NCI-H526 (cell line): Measurements from ENCODE around the gene NUDCD3.

ENCODE experiments used
- DNase-seq, 2 experiments: peaks; one replicate each; lab custom pipeline; 2025; lab: John Stamatoyannopoulos, UW

Gene NUDCD3

GRCh38 chr7:44400033-44400511 lies 90.4 kb downstream of the NUDCD3 start:
- no peak for DNase-seq

DNA sequence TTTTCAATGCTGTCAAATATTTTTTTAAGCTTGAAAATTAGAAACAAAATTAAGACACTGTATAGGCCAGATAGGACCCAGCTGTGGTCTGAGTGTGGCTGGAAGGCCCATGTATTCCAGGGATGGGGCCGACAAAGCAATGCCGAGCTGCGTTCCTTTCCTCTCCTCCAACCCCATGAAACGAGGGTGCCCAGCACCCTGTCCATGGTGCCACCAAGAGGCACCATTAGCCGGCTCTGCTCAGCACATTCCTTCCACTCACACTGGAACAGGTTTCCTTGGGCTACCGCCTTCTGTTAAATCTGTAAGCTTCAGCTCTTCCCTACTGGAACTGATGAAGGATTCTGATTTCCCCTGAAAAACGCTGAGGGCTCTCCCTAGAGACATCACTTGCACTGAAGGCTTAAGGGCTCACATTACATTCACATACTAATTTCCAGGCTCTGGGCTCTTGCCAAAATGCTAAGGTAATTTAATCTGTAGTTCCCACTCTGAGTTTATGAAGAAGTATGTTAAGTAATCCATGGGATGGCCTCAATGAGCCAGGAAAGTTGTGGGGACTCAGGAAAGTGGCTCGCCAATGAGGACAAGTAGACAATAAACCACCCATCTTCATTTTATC lies 91.4 kb downstream of the NUDCD3 start:
- no peak for DNase-seq

- no peak for DNase-seq
Observed at GRCh38 chr7:44398511-44398911, 91.9 kb downstream of the NUDCD3 start.

GRCh38 chr7:44396931-44397545 lies 93.4 kb downstream of the NUDCD3 start:
- DNase-seq, result no peak

DNA sequence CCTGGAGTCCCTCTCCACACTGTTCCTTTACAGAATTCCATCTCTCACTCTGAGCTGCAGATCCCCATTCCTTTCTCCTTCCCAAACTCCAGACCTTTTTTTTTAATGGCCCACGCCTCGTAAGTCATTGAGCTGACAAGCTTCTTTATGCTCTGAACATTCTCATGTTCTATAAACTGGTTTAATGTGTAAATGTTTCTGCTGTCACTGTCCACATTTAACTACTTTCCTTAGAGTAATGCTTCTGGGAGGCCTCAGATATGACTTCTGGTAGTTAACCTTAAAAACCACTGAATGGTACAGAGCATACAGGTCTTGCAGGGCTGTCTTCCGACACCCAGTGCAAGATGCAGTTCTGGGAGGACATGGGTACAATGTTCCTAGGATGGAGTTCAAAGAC lies 94.0 kb downstream of the NUDCD3 start:
- no peak for DNase-seq

DNA sequence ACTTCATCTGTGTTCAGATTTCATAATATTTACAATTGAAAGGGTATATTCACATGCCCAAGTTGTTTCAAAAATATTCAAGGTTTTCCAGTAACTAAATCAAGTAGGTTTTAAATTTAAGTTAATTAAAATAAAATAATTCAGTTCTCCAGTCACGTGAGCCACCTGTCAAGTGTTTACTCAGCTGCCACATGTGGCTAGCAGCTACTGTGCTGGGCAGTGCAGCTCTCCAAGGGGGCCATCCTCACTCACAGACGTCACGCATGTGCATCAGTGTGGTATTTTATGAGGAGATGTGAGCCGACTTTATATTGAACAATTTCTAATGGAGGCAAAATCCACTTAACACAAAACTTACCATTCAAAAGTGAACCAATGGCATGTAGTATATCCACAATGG lies 95.4 kb downstream of the NUDCD3 start:
- DNase-seq, result peak in 1 of 2 experiments; percentile 5

DNA sequence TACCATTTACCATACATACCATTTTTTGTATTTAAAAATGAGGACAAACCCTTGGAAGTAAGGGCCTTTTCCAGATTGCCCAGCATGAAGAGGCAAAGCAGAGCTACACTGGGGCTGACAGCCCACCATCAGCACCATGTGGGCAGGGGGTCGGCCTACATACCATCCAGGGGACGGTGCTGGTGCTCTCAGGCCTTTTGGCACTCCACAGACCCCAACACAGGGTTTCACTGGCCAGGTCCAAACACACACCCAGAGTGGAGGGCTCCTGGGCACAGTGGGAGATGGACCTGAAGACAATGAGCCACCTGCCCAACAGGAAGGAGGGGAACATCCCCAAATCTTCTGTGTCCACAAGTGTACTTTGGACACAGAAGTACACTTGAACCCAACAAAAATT lies 95.8 kb downstream of the NUDCD3 start:
- no peak for DNase-seq

DNA sequence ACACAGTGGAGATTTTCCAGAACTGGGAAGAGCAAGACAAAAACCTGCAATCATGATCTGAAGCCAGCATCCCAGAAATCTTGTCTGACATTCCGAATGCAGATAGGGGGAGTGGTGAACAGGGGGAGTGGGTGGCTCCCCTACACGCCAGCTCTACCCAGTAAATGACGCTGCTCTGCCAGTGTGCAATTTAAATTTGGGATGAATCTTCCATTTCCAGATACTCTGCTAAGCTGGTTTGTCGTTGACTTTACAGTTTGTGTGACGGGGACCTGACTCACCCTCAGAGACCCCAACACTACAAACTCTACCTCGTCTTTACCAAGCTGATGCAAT lies 96.4 kb downstream of the NUDCD3 start:
- no peak for DNase-seq

GRCh38 chr7:44393238-44394111 lies 97.0 kb downstream of the NUDCD3 start:
- no peak for DNase-seq

GRCh38 chr7:44392618-44393010 lies 97.8 kb downstream of the NUDCD3 start:
- no peak for DNase-seq

- no peak for DNase-seq
Observed at GRCh38 chr7:44391746-44392617, 98.5 kb downstream of the NUDCD3 start.

GRCh38 chr7:44391171-44391570 lies 99.3 kb downstream of the NUDCD3 start:
- DNase-seq, result no peak

DNA sequence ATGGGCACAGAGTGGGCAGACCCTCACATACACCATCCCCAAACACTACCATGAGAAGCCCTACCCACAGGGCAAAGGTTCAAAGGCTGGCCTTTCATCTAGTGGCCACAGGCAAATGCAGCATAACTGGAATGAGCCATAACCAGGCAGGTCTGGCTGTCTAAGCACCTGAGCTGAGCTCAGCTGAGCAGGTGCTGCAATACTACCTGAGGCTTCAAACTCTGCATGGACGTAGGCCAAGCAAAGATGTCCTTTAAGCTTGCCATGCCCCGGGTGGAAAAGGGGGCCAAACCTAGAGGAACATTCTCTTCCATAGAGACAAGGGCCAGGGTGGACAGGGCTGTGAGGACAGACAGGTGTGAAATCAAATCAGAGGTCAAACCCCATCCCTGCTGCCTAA lies 99.8 kb downstream of the NUDCD3 start:
- DNase-seq, result no peak

- DNase-seq, result no peak
Observed at GRCh38 chr7:44388089-44388970, 102.1 kb downstream of the NUDCD3 start.

DNA sequence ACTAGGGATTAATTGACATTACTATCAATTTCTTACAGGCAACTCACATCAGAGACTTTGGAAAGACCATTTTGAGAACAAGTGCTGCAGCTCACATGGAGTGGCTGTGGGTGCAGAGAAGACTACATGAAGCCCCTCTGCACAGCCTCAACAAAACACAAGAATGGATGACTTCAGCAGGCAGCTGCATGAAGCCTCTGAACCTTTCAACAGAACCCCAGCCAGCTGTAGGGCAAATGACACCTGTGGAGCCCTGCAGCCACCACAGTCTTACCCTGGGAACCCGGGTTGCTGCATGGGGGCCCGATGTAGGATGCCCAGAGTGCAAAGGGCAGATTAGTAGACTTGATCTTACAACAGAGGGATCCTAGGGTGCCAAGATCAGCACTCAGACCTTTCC lies 103.1 kb downstream of the NUDCD3 start:
- no peak for DNase-seq

DNA sequence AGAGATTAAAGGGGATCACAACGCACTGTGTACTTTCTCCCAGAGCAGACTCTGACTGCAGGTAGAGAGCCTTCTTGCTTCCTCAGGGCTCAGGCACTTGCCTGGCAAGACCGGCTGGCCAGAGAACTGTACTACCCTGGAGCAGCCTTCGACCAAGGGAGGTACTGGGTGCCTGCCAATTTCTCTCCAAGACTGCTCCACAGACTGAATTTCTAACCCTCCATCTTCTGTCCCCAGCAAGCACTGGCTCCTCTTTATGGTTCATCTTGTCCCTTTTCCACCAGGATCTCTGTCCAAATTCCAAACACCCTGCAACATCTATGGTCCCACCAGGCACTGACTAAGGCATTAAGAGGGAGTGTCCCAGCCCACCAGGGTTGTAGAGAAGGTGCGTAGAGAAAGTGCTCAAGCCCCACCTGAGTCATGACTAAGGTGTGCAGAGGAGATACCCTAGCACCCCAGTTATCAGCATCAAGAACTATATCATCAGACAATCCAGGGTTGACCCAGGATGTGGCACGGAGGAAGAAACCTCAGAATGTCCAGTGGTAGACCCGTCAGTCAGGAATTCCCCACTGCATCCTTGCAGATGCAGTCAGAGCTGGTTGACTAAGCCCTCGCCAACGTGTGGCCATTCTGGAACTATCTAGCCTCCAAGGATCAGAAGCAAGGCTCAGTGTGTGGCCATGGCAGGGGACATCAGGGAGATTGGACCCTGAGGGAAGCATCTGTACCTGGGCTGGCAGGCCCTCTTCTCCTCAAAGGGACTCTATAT lies 104.1 kb downstream of the NUDCD3 start:
- DNase-seq, result no peak

GRCh38 chr7:44385434-44386138 lies 104.9 kb downstream of the NUDCD3 start:
- DNase-seq, result no peak

- no peak for DNase-seq
Observed at GRCh38 chr7:44384586-44385433, 105.6 kb downstream of the NUDCD3 start.

DNA sequence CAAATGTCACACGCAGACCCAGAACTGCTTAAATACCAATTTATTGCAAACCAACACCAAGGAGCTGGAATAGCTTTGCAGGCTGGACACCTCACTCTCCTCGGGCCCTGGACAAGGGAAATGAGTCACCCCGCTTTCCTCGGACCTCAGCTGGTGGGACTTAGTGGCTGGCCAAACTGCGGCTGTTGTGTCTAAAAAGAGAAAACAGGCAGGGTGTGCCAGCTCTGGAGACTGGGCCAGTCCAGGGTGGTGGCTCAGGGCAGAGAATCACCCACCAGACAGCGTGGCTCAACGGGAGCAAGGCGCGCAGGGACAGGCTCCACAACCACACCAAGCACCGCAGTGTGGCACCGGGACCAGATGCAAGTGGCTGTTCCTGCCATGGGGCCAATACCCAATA lies 106.9 kb downstream of the NUDCD3 start:
- no peak for DNase-seq
